SKM-1 treated with dmso at 0.1 percent for 144 hours (cell line): Measurements from ENCODE around the gene C3orf20.
"Not testable (repeated sequence)": the region's sequence is repeated elsewhere in the genome, so short reads cannot be mapped to it uniquely, and the experiment has no call there.

Source experiments
- DNase-seq: peaks from one replicate; lab custom pipeline; 2025; ENCODE audit not compliant: unreplicated experiment; lab: John Stamatoyannopoulos, UW

Gene C3orf20

DNA sequence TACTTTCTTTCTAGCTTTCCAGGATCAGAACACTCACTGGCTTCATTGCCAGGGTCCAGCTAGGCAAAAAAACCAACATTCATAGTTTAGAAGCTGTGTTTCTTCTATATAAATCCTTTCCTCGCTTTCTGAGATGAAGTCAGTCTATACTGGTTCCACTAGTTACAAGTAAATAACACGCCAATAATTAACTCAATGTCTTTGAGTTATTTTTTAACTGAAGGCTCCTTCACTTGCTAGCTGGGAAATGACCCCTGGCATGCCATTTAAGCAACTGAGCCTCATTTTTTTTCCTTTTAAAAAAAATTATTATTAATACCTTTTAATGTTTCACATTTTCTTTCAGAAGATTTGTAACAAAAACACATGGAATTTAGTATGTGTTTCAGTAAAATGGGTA, 25.5 kb upstream of the C3orf20 start:
- no peak for DNase-seq

DNA sequence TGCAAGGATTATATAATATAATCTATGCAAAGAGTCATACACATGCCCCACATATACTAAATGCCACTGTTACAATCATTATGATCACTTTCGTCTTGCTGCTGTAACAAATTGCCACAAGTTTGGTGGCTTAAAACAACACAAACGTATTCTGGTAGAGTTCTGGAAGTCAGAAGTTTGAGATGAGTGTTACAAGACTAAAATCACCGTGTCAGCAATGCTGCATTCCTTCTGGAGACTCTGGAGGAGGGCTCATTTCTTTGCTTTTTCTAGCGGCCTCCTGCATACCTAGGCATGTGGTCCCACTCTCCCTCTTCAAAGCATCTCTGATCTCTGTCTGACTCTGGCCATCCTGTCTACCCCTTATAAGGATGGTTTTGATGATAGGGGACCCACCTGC, 24.7 kb upstream of the C3orf20 start:
- DNase-seq: no peak

GRCh38 chr3:14651440-14652251, 23.3 kb upstream of the C3orf20 start, which contains the start of gene CCDC174:
TSS of gene CCDC174 (plus strand) at chr3:14651762. CDS start at chr3:14651837, 75 bp downstream.
- peak; percentile 98 for DNase-seq

GRCh38 chr3:14652360-14652907, 22.5 kb upstream of the C3orf20 start:
- DNase-seq: not testable (repeated sequence)

DNA sequence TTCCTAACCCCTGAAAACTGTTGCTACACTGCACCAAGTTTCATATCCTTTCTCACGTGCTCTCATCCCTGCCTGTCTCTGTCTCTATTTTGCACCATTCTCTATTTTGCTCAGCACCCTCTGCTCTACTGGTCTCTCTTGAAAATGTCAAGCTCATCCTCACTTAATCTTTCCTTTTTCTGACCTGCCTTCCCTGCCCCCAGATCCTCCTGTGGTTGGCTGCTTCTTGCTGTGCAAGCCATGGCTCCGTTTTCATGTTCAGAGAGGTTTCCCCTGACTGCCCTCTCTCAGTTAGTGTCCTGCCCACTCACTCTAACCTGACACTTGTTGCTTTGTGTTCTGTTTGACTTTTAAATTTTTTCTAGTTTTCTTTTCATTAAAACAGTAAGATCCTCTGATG, 17.4 kb upstream of the C3orf20 start:
- no peak for DNase-seq

GRCh38 chr3:14658978-14659377, 16.0 kb upstream of the C3orf20 start:
- no peak for DNase-seq

DNA sequence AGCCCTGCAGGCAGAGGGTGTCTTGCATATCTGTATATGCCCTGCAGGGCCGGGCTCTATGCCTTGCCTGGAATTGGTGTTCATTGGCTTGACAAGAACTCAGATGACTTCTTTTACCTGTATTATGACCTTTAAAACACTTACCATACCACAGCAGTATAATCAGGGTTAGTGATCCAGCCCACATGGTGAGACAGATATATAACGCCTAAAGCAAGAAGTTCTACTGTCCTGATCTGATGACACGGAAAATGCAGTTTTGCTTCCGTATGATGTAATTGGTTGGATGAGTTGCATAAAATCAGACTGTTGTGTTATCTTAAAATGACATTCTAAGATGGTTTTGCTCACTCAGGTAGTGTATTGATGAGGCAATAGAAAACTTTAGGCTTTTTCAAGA, 14.0 kb upstream of the C3orf20 start:
- DNase-seq: no peak

DNA sequence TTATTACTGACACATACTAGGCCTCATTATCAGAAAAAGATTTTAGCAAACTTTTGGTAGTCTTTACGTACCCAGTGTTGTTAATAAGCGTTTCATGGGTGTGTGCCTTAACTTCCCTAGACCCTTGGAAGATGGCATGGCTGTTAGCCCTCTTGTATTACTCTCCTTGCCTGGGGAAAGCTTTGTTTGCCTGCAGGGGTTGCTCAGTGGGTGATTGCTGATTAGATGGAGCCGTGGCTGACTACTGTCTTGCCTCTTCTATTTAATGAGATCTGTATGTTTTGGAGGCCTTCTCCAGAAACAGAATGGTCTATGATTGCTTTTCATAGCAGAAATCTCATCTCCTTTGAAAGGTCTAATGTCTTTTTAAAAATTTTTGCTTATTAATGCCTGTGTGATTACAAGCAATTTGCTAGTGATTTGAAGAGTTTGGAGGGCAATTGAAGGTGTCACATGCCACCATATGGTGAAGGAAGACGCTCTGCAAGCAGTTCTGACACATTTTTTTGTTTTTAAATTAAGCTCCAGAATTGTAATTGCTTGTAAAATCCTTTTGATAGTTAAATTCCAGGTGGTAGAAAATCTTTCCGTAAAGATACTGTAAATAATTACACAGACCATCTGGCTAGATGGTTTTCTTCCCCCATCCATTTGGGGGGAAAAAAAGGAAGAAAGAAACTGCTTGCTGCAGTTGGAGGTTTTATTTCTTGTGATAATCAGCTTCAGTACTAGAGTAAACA, 11.4 kb upstream of the C3orf20 start:
- DNase-seq: no peak

GRCh38 chr3:14664170-14664569, 10.8 kb upstream of the C3orf20 start:
- no peak for DNase-seq

GRCh38 chr3:14672588-14672987, 2.4 kb upstream of the C3orf20 start:
- no peak for DNase-seq

DNA sequence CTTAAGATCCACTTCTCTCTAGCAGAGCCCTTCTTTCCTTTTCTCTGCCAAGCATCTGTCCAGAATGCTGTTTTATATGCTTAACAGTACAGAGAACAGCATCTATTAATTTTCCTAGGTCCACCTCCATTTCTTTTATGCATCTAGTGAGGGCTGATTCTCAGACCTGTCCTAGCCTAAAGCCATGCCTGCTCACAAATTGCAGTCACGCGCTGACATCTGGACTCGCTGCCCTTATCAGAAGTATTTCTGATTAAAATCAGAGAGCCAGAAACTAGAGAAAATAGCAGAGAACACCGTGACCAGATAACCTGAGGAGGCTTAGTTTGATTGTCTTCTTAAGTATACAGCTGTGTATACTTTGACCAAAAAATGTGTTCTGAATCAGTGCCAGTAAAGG, 1.9 kb downstream of the C3orf20 start:
- no peak for DNase-seq

DNA sequence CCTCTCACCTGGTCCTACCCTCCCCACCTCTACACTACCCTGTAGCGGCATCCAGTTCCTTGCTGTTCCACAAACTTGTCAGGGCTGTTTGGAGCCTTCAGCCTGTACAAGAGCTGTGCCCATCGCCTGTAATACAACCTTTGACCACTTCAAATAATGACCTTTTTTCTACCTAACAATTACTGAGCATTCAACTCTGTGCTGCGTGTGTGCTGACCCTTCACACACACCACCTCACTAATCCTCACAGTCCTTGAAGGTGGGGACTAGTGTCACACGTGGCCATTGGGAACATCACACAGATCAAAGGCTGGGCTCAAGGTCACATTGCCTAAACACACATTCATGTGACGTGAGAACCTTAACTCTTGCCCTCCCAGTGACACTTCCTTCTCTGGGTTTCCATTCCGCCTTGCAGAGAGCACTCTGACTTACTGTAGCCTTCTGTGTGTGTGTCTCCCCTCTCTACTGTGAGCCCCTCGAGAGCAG, 3.1 kb downstream of the C3orf20 start:
- no peak for DNase-seq

DNA sequence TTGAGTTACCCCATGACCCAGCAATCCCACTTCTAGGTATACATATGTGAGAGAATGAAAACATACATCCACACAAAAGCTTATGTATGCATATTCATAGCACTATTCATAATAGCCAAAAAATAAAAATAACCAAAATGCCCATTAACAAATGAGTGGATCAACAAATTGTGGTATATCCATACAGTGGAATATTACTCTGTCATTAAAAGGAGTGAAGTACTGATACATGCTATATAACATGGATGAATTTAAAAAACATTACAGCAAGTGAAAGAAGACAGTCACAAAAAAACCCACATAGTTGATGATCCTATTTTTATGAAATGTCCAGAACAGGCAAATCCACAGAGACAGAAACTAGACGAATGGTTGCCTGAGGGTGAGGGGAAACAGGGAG, 5.2 kb downstream of the C3orf20 start:
- no peak for DNase-seq

- DNase-seq: no peak
Observed at GRCh38 chr3:14680716-14681115, 5.8 kb downstream of the C3orf20 start.

DNA sequence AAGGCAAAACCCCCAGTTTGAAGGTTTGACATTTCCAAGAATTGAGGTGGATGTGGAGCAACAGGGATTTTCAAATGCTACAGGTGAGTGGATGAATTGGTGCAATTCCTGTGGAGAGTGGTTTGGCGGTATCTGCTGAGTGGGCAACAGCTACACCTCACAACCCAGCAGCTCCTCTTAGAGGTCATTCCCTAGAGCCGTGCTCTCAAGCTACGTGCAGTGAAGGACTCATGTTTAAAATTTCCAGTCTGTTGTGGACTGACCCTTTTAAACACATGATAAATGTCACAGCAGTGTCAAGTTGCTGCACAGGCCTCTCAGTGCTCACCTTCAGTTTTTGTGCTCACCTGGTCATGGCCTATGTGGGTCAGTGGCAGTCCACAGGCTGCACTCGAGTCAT, 9.5 kb downstream of the C3orf20 start:
- DNase-seq: no peak

DNA sequence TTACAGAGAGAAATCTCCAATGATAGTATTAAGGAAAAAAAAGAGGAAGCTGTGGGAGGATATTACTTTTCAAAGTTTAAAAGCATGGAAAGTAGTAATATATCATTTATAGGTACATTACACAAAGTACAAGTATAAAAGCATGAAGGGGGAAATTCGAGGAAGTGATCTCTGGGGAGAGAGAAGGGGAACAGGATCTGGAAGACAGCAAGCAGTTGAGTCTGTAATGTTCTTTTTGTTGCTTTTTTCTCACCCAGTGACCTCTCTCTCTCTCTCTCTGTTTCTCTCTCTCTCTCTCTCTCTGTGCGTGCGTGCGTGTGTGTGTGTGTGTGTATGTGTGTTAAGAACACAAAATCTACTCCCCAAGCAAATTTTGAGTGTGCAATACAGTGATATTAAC, 10.2 kb downstream of the C3orf20 start:
- peak; percentile 20 for DNase-seq

DNA sequence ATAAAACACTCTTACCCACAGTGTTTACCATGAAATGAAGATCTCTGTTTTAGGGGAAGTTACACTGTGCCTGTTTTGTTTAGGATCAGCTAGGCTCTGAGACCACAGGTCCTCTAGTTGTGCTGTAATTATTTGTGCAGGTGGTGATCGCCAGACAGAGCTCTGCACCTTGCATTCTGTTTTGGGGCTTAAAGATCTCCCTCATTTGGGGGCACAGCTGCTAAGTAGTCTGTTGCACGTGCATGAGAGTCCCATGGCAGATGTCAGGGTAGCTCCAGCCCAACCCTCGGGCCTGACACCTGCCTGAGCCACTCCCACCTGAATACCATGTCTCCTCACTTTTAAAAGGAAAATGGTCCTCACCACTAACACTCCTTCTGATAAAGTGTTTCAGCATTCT, 12.4 kb downstream of the C3orf20 start:
- no peak for DNase-seq

DNA sequence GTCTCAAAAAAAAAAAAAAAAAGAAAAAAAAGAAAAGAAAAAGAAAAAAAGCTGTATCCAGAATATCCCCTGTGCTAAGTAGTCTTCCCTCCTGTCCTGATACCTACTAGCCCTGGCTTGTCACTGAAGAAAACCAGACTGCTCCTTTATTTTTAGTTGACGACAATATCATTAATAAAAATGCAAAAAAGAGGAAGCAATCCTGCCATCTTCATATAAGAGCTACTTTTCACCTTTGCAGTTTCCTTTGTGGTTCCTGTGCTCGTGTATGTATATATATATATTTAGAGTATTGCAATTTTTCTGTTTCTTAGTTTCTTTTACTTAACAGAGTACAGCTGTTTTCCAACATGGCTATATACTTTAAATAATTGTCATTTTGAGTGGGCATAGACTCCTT, 13.6 kb downstream of the C3orf20 start:
- DNase-seq: no peak

DNA sequence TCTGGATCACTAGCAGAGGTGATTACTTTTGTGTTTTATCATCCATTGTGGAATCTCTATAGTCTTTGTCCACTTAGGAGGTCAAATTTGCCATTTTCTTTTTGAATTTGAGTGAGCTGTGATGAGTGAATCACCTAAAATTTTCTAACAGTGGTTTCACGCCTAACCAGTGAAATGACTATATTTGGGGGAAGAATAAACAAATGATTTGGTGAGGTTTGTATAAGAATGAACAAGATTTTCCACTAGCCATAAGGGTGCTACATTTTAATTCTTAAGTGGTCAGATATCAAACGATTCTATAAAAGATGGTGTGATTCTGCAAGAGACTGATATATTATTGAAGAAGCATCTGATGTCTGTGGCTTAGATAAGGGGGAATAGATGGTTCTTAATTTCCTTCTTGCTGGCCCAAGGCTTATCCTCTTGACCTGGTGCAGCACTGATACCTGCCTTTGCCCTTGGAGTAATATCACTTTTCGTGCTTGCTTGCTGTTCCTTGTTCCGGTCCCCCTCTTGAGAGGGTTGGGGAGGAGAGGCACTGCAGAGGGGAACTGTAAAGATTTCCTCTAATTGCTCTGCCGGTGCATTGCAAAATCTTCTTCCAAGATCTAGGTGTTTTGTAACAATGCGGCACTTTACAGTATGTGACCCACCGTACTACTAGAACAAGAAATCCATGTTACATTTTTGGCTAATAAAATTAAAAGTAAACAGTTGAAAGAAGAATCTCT, 14.5 kb downstream of the C3orf20 start:
- DNase-seq: peak; percentile 86

DNA sequence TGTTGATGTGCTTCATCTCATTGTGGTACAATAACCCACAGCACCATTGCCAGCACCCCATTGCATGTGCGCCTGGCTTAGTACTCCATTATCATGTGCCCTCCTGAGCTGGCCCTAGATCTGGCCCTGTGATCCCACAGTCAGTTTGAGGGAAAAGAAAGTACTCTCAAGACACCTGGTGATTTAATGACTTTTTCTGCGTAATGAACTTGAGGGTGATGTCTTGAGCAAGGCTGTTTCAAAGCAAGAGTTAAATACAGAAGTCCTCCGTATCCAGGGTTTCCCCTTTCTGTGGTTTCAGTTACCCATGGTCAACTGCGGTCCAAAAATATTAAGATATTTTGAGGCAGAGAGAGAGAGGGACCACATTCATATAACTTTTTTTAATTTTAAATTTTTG, 16.3 kb downstream of the C3orf20 start:
- peak; percentile 52 for DNase-seq

- no peak for DNase-seq
Observed at GRCh38 chr3:14691719-14692118, 16.8 kb downstream of the C3orf20 start.
